Fibroblast of lung (primary cell): ENCODE data around the gene OGFR. TPM values are rescaled to one million over a fixed set of nuclear protein-coding genes. Genes with fewer than 3 reads are reported as not detected.

ENCODE experiments used
- DNase-seq, 2 donors: peaks; one replicate each; pipeline versions ENCODE4 v3.0.0 to v3.0.0-alpha.2; 2010; ENCODE audit warnings: low read depth in 2 of 2
- H2AFZ ChIP-seq: 2 replicates; pipeline ENCODE4 v1.5.1; 2012; ENCODE audit warnings: low read length, control low read depth, inconsistent platforms
- H3K27ac ChIP-seq: 2 replicates; pipeline ENCODE4 v1.5.1; 2011; ENCODE audit warnings: low read length, control low read depth; ENCODE audit not compliant: insufficient read depth
- H3K27me3 ChIP-seq: 2 replicates; pipeline ENCODE4 v1.5.1; 2011; ENCODE audit warnings: mild to moderate bottlenecking, low read length; ENCODE audit not compliant: control insufficient read depth, insufficient read depth
- H3K36me3 ChIP-seq: 2 replicates; pipeline ENCODE4 v1.5.1; 2011; ENCODE audit warnings: low read length; ENCODE audit not compliant: control insufficient read depth, insufficient read depth
- H3K4me1 ChIP-seq: 2 replicates; pipeline ENCODE4 v1.5.1; 2011; ENCODE audit warnings: low read length; ENCODE audit not compliant: control insufficient read depth, insufficient read depth; ENCODE audit errors: extremely low read depth
- H3K4me2 ChIP-seq: 2 replicates; pipeline ENCODE4 v1.5.1; 2011; ENCODE audit warnings: low read length, control low read depth; ENCODE audit not compliant: insufficient read depth; ENCODE audit errors: extremely low read depth
- H3K4me3 ChIP-seq, 4 experiments: fragments of 200-600 bp in 1 of 4; sonication (generic) in 1 of 4; replicated peaks in 1 of 4; 2 replicates each; pipeline ENCODE4 v1.5.1; 2011 to 2016; ENCODE audit warnings: low read length in 4 of 4, low read depth in 3 of 4, mild to moderate bottlenecking in 3 of 4, control low read depth in 2 of 4, inconsistent platforms in 1 of 4, mixed read lengths in 1 of 4; ENCODE audit not compliant: insufficient read depth in 1 of 4; ENCODE audit errors: control extremely low read depth in 1 of 4
- H3K79me2 ChIP-seq: 2 replicates; pipeline ENCODE4 v1.5.1; 2012; ENCODE audit warnings: mild to moderate bottlenecking, low read length, inconsistent platforms; ENCODE audit not compliant: control insufficient read depth, insufficient read depth
- H3K9ac ChIP-seq: 2 replicates; pipeline ENCODE4 v1.5.1; 2011; ENCODE audit warnings: mild to moderate bottlenecking, low read length, control low read depth; ENCODE audit not compliant: insufficient read depth
- H3K9me3 ChIP-seq: 2 replicates; pipeline ENCODE4 v1.5.1; 2012; ENCODE audit warnings: low read depth, low read length; ENCODE audit not compliant: control insufficient read depth, insufficient read depth
- H4K20me1 ChIP-seq: 2 replicates; pipeline ENCODE4 v1.5.1; 2011; ENCODE audit warnings: low read length; ENCODE audit not compliant: control insufficient read depth, insufficient read depth; ENCODE audit errors: extremely low read depth
- CTCF ChIP-seq, 2 donors: IDR thresholded peaks in 1 of 2; conservative IDR thresholded peaks in 1 of 2; 1 replicate in 1 of 2; 2 replicates in 1 of 2; pipeline ENCODE4 v1.5.1; 2011 to 2012; ENCODE audit warnings: low read length in 2 of 2, control low read depth in 1 of 2, inconsistent platforms in 1 of 2, low read depth in 1 of 2, mild to moderate bottlenecking in 1 of 2
- EZH2 ChIP-seq: IDR thresholded peaks from 2 replicates; pipeline ENCODE4 v1.5.1; 2012; ENCODE audit warnings: low read length, control low read depth, mild to moderate bottlenecking; ENCODE audit errors: missing control alignments
- polyA plus RNA-seq, 2 donors: library from polyadenylated mRNA; depleted of rRNA in 1 of 2; stranded (reverse) in 1 of 2; unstranded in 1 of 2; fragments of >200 nt; gene quantifications; 2 replicates each; pipeline ENCODE4 v1.2.1, GENCODE V29; 2011 to 2012; ENCODE audit warnings: missing spikeins in 1 of 2
- total RNA-seq: library from RNA; depleted of rRNA; stranded (reverse); fragments of >200 nt; gene quantifications from 2 replicates; pipeline ENCODE4 v1.2.1, GENCODE V29; 2014

Gene OGFR
- total and polyA plus RNA-seq, 2 donors (not counting 1 experiment from before 2014, with no cell fraction given) = 19.7 to 34.0 TPM

GRCh38 chr20:62828051-62828450 lies 23.4 kb downstream of the OGFR start:
- Histone ChIP-seq H3K4me1 (no peaks in the 10 kb centered on the region), H4K20me1 (no peaks in the 10 kb centered on the region), H3K36me3 (no peaks in the 10 kb centered on the region), H3K9me3 (no peaks in the 10 kb centered on the region), H3K79me2 (no peaks in the 10 kb centered on the region), H3K4me3 (no peak overlapping the region), H2AFZ (no peak overlapping the region), H3K9ac (no peak overlapping the region), H3K27ac (no peak overlapping the region), H3K27me3 (no peaks in the 10 kb centered on the region), H3K4me2 (no peak overlapping the region)
- no peak for DNase-seq
- no peak for TF ChIP-seq CTCF (conservative IDR thresholded peaks at IDR 0.05 in 1 of 2, IDR thresholded peaks at IDR 0.05 in 1 of 2; ENCODE audit: low read depth in 1 of 2, low read length in 2 of 2)

GRCh38 chr20:62828511-62829230 lies 24.0 kb downstream of the OGFR start:
- Histone ChIP-seq H2AFZ (no peak overlapping the region), H3K9ac (no peak overlapping the region), H3K79me2 (no peaks in the 10 kb centered on the region), H3K27me3 (no peaks in the 10 kb centered on the region), H3K4me2 (no peak overlapping the region), H3K4me3 (no peak overlapping the region), H4K20me1 (no peaks in the 10 kb centered on the region), H3K4me1 (no peaks in the 10 kb centered on the region), H3K27ac (no peak overlapping the region), H3K36me3 (no peaks in the 10 kb centered on the region), H3K9me3 (no peaks in the 10 kb centered on the region)
- DNase-seq = no peak
- no peak for TF ChIP-seq CTCF (conservative IDR thresholded peaks at IDR 0.05 in 1 of 2, IDR thresholded peaks at IDR 0.05 in 1 of 2; ENCODE audit: low read depth in 1 of 2, low read length in 2 of 2)
- no peak for TF ChIP-seq EZH2

- no peak overlapping the region for H2AFZ ChIP-seq
- no peak for DNase-seq
- TF ChIP-seq CTCF (conservative IDR thresholded peaks at IDR 0.05 in 1 of 2, IDR thresholded peaks at IDR 0.05 in 1 of 2; ENCODE audit: low read depth in 1 of 2, low read length in 2 of 2) = no peak
These were observed 24.9 kb downstream of the OGFR start for GRCh38 chr20:62829231-62830230.

More at GRCh38 chr20:62829231-62830230, 24.9 kb downstream of the OGFR start:
- Histone ChIP-seq H3K27ac (no peak overlapping the region), H3K4me3 (no peak overlapping the region), H3K9ac (no peak overlapping the region), H3K79me2 (no peaks in the 10 kb centered on the region), H3K36me3 (no peaks in the 10 kb centered on the region), H3K9me3 (no peaks in the 10 kb centered on the region), H3K27me3 (no peaks in the 10 kb centered on the region), H3K4me1 (no peaks in the 10 kb centered on the region), H4K20me1 (no peaks in the 10 kb centered on the region), H3K4me2 (no peak overlapping the region)
